DMS53 (cell line): ENCODE data around the gene DYRK2.
A peak's percentile ranks its signal among the peaks of the same experiment; 100 is the strongest.

Experiments used
- DNase-seq: peaks from one replicate; lab custom pipeline; 2025; lab: John Stamatoyannopoulos, UW

The DYRK2 gene

GRCh38 chr12:67646775-67647174 is 1.8 kb upstream of the DYRK2 start:
- peak; percentile 73 for DNase-seq

- DNase-seq, result peak; percentile 98
Observed at GRCh38 chr12:67647181-67647798, 1.3 kb upstream of the DYRK2 start.

GRCh38 chr12:67647799-67648520 is 585 bp upstream of the DYRK2 start:
- DNase-seq, result peak; percentile 99

- DNase-seq, result no peak
Observed at GRCh38 chr12:67649261-67649569, 670 bp downstream of the DYRK2 start.

- DNase-seq, result peak; percentile 75
Observed at GRCh38 chr12:67649570-67650387, 1.2 kb downstream of the DYRK2 start.

- peak; percentile 53 for DNase-seq
Observed at GRCh38 chr12:67650388-67651131, 2.0 kb downstream of the DYRK2 start.

GRCh38 chr12:67651132-67651695 is 2.7 kb downstream of the DYRK2 start:
- DNase-seq, result peak; percentile 41

- DNase-seq, result no peak
Observed at GRCh38 chr12:67655829-67656228, 7.3 kb downstream of the DYRK2 start.

- DNase-seq, result no peak
Observed at GRCh38 chr12:67656251-67656650, 7.7 kb downstream of the DYRK2 start.

- no peak for DNase-seq
Observed at GRCh38 chr12:67658486-67658885, 9.9 kb downstream of the DYRK2 start.

- no peak for DNase-seq
Observed at GRCh38 chr12:67659292-67659691, 10.7 kb downstream of the DYRK2 start.

- DNase-seq, result peak; percentile 19
Observed at GRCh38 chr12:67661311-67662021, 12.9 kb downstream of the DYRK2 start.

GRCh38 chr12:67662910-67663538 is 14.5 kb downstream of the DYRK2 start:
- DNase-seq, result no peak

GRCh38 chr12:67664171-67664570 is 15.6 kb downstream of the DYRK2 start:
- DNase-seq, result no peak

GRCh38 chr12:67665679-67666078 is 17.1 kb downstream of the DYRK2 start:
- no peak for DNase-seq

- DNase-seq, result no peak
Observed at GRCh38 chr12:67666605-67667004, 18.1 kb downstream of the DYRK2 start.

- no peak for DNase-seq
Observed at GRCh38 chr12:67667276-67668073, 18.9 kb downstream of the DYRK2 start.

- no peak for DNase-seq
Observed at GRCh38 chr12:67669217-67669933, 20.8 kb downstream of the DYRK2 start.

GRCh38 chr12:67669934-67670631 is 21.5 kb downstream of the DYRK2 start:
- no peak for DNase-seq
